Thoracic aorta (tissue), 2 donors: ENCODE measurements around the gene RASAL2. TPM values are rescaled to one million over a fixed set of nuclear protein-coding genes. Genes with fewer than 3 reads are reported as not detected.
A peak's percentile ranks its signal among the peaks of the same experiment; 100 is the strongest.
"Not testable (repeated sequence)": the region's sequence is repeated elsewhere in the genome, so short reads cannot be mapped to it uniquely, and the experiment has no call there.

Experiments
- ATAC-seq: fragments of 150-250 bp; one replicate; pipeline ENCODE4 v1.8.0; 2017; ENCODE audit warnings: low read depth; ENCODE audit not compliant: insufficient number of reproducible peaks, low FRiP score
- DNase-seq: peaks from one replicate; pipeline ENCODE4 v3.0.0-alpha.2; 2020; ENCODE audit warnings: low spot score
- H3K27ac ChIP-seq, 2 donors: fragments of 200-600 bp; sonication (generic); 1 replicate in 1 of 2; 2 replicates in 1 of 2; pipeline ENCODE4 v1.5.1; 2016; ENCODE audit warnings: mild to moderate bottlenecking in 2 of 2, moderate library complexity in 2 of 2
- H3K27me3 ChIP-seq: fragments of 200-600 bp; sonication (generic); replicated peaks from 2 replicates; pipeline ENCODE4 v1.6.0; 2016; ENCODE audit warnings: mild to moderate bottlenecking; ENCODE audit not compliant: insufficient read depth
- H3K36me3 ChIP-seq: fragments of 200-600 bp; sonication (generic); one replicate; pipeline ENCODE4 v1.5.1; 2016
- H3K4me1 ChIP-seq, 2 donors: fragments of 200-600 bp; sonication (generic); 1 replicate in 1 of 2; 2 replicates in 1 of 2; pipeline versions ENCODE4 v1.5.1 to v1.6.0; 2016; ENCODE audit warnings: low read depth in 2 of 2, mild to moderate bottlenecking in 1 of 2; ENCODE audit not compliant: control insufficient read depth in 1 of 2
- H3K4me3 ChIP-seq: fragments of 200-600 bp; sonication (generic); 2 replicates; pipeline ENCODE4 v1.5.1; 2016; ENCODE audit warnings: mild to moderate bottlenecking
- H3K9me3 ChIP-seq: fragments of 200-600 bp; sonication (generic); 2 replicates; pipeline ENCODE4 v1.5.1; 2016
- CTCF ChIP-seq: fragments of 200-600 bp; sonication (generic); IDR thresholded peaks from one replicate; pipeline ENCODE4 v1.5.1; 2019; ENCODE audit warnings: antibody characterized with exemption
- total RNA-seq, 2 donors: library from RNA; depleted of rRNA; stranded (reverse); fragments of >200 nt; gene quantifications; one replicate each; pipeline versions ENCODE4 v1.1.0 to v1.2.3, GENCODE V29; 2016

RASAL2 gene
- total RNA-seq, 2 donors from 2014 or later = 38.0 to 45.1 TPM

- Histone ChIP-seq H3K4me3 (no peak overlapping the region), H3K27ac (no peak overlapping the region), H3K27me3 (no peaks in the 10 kb centered on the region), H3K9me3 (no peaks in the 10 kb centered on the region), H3K4me1 (peaks cover 0 to 8% of the 10 kb centered on the region in 2 donors), H3K36me3 (no peaks in the 10 kb centered on the region)
- TF ChIP-seq CTCF = no peak
- ATAC-seq = no peak
- DNase-seq = no peak
These were observed 214.5 kb downstream of the RASAL2 start for GRCh38 chr1:178308438-178308837.

GRCh38 chr1:178310685-178311105, 216.8 kb downstream of the RASAL2 start:
- TF ChIP-seq CTCF = peak; percentile 70
- ATAC-seq = peak; percentile 55

GRCh38 chr1:178311164-178311563, 217.3 kb downstream of the RASAL2 start:
- no peak for DNase-seq
- Histone ChIP-seq H3K27ac (no peak overlapping the region), H3K4me3 (no peak overlapping the region), H3K4me1 (peaks cover 0 to 8% of the 10 kb centered on the region in 2 donors), H3K9me3 (no peaks in the 10 kb centered on the region), H3K36me3 (no peaks in the 10 kb centered on the region), H3K27me3 (no peaks in the 10 kb centered on the region)
- TF ChIP-seq CTCF = no peak
- no peak for ATAC-seq

More at GRCh38 chr1:178310685-178311105, 216.8 kb downstream of the RASAL2 start:
- H3K27ac ChIP-seq = no peak overlapping the region
- H3K4me1 ChIP-seq = peaks cover 0 to 8% of the 10 kb centered on the region in 2 donors
- DNase-seq = no peak
- H3K4me3 ChIP-seq = no peak overlapping the region
- no peaks in the 10 kb centered on the region for H3K27me3 ChIP-seq
- no peaks in the 10 kb centered on the region for H3K36me3 ChIP-seq
- no peaks in the 10 kb centered on the region for H3K9me3 ChIP-seq

- H3K27ac ChIP-seq, H3K36me3 ChIP-seq: not testable (repeated sequence)
These were observed 226.5 kb downstream of the RASAL2 start for GRCh38 chr1:178320280-178320982.

GRCh38 chr1:178323067-178323466, 229.2 kb downstream of the RASAL2 start:
- H3K4me1 ChIP-seq = no peaks in the 10 kb centered on the region
- no peaks in the 10 kb centered on the region for H3K36me3 ChIP-seq
- TF ChIP-seq CTCF = no peak
- no peak for DNase-seq
- no peaks in the 10 kb centered on the region for H3K27me3 ChIP-seq
- no peak overlapping the region for H3K27ac ChIP-seq
- H3K9me3 ChIP-seq = no peaks in the 10 kb centered on the region
- H3K4me3 ChIP-seq = no peak overlapping the region
- ATAC-seq = no peak

More at GRCh38 chr1:178320280-178320982, 226.5 kb downstream of the RASAL2 start:
- H3K27me3 ChIP-seq, H3K4me3 ChIP-seq, H3K4me1 ChIP-seq, DNase-seq, ATAC-seq, H3K9me3 ChIP-seq: not testable (repeated sequence)
